Inflammatory macrophage treated with lipopolysaccharide for 4 hours (primary cell): ENCODE data around the gene C20orf144.

Experiments
- DNase-seq: peaks from one replicate; pipeline ENCODE4 v3.0.0-alpha.2; 2020

Gene C20orf144

GRCh38 chr20:33650111-33650752 lies 11.9 kb upstream of the C20orf144 start:
- DNase-seq = no peak

DNA sequence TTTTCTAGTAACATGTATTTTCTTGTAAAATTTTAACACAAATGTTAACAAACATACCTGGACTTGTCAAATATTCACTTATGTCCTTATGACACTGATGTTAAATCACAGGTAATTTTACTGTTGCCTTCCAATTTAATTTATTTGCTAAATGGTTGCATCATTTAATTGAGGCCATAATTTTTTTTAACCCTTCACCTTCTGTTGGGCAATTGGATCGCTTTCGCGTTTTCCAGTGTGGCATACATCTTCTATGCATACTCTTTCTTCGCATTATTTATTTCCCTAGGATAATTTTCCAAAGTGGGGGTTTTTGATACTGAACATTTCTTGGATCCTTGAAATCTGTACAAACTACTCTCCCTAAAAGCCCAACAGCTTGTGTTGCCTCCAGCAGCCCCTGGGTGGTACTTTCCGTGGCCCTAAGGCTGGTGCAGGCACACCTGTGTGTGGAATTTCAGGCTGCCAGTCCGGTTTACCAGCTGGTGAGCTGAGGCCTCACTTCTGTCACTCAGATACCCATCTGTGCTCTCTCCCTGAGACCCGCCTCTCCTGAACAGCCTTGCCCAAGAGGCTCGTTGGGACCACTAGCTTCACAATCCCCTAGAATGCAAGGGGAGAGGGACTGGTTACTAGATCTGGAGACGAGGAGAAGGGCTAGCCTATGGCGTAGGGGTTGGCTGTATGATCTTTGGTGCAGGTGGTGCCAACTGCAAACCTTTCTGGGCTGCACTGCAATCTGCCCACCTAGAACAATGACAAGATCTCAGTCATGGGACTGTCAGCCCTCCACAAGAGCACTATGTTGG lies 11.2 kb upstream of the C20orf144 start:
- no peak for DNase-seq

GRCh38 chr20:33651562-33652048 lies 10.5 kb upstream of the C20orf144 start:
- no peak for DNase-seq

GRCh38 chr20:33653218-33653899 lies 8.8 kb upstream of the C20orf144 start:
- peak; percentile 20 for DNase-seq

GRCh38 chr20:33653900-33654596 lies 8.1 kb upstream of the C20orf144 start:
- DNase-seq = no peak

GRCh38 chr20:33654680-33655161 lies 7.4 kb upstream of the C20orf144 start:
- no peak for DNase-seq

DNA sequence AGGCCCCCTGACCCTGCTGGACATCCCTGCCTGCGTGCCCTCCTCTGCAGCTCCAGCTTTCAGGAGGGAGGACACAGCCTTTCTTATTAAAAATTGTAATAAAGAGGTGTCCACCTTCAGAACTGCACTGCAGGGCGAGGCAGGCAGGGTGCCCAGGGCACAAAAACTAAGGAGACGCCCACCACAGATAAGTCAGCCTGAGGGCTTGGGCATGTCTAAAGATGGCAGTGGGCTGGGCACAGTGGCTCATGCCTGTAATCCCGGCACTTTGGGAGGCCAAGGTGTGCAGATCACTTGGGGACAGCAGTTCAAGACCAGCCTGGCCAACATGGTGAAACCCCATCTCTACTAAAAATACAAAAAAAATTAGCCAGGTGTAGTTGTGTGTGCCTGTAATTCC lies 7.0 kb upstream of the C20orf144 start:
- no peak for DNase-seq

DNA sequence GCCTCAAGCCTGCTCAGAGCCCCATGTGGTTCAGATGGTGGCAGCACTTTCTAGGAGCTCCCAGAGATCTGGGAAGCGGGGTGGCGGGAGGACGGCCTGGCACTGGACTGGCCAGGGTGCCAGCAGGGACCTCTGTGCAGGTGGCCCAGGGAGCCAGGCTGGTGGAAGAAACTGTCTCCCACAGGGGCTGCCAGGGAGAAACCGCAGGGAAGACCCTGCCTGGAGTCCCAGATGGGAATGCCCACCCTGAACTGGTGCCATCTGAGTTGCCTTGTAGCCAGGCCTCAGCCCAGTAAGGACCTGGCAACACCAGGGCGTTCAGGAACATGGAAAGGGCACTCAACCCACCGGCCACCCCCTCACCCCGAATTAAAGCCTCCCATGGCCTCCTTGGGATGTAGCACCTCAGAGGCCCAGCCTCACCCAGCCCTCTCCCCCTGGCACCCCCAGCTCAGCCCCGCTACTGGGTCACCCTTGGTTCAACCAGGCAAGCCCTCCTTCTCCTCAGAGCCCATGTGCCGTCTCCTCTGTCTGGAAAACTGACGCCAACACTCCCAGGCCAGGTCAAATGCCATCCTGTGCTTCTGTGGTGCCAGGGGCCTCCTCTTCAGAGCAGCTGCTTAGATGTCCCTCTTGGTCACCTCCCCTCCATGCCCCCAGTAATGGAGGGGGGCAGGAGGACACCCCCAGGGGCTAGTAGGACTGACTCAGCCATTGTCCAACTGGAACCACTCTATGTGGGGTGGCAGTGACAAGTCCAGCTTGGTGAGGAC lies 5.9 kb upstream of the C20orf144 start:
- no peak for DNase-seq

GRCh38 chr20:33656783-33657703 lies 5.1 kb upstream of the C20orf144 start:
- DNase-seq = no peak

GRCh38 chr20:33657704-33658095 lies 4.4 kb upstream of the C20orf144 start:
- no peak for DNase-seq

- no peak for DNase-seq
These were observed 3.6 kb upstream of the C20orf144 start for GRCh38 chr20:33658510-33658909.

DNA sequence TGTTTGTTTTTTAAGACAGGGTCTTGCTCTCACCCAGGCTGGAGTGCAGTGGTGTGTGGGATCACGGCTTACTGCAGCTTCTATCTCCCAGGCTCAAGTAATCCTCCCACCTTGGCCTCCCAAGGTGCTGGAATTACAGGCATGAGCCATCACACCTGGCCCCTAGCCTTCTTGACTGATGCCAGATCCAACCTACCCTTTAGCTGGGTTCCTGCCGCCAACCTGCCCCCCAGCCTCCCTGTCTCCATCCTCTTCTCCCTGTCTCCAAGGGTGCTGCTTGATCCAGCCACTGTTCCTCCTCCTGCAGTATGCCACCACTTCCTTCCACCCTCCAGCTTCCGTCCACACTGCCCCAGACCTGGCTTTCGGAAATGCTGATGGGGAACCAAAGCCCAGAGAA lies 3.2 kb upstream of the C20orf144 start:
- DNase-seq = no peak

GRCh38 chr20:33659341-33660034 lies 2.6 kb upstream of the C20orf144 start:
- DNase-seq = no peak

- no peak for DNase-seq
These were observed 2.0 kb upstream of the C20orf144 start for GRCh38 chr20:33660035-33660684.

GRCh38 chr20:33660685-33661058 lies 1.5 kb upstream of the C20orf144 start:
- DNase-seq = no peak

DNA sequence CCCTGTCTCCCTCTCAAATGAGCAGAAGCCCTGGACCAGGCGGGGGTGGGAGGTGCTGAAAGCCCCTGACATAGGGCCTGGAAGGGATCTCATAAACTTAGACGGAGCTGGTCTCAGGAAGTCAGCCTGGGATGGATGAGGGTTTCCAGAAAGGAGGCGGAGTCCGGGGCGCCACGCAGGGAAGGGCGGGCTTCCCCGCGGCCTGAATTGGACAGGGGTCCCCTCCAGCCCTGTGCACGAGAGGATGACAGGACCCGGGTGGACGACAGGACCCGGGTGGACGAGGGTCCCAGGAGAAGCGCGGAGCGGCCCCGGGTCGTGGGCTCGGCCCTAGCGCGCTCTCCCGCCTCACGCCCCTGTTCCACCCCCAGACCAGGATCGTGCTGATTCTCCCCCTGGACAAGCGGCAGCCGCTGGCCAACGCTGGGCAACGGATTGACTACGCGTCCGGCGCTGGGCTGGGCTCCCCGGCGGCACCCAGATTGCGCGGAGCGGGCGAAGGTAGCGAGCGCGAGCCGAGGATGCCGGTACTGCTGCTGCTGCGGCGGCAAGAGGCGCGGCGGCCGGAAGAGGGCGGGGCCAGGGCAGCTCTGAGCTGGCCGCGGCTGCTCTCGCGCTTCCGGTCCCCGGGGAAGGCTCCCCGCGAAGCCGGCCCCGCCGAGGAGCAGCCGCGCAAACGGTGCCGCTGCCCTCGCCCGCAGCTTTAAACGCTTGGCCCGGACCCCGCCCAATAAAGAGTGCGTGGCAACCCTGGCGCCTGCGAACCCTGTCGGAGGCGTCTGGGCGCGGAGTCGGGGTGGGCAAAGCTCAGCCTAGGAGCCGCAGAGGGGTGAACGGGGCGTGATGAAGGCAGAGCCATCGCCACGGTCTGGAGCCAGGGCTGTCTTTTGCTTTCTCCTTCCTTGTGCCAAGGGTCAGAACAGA lies 1.3 kb downstream of the C20orf144 start:
- DNase-seq = peak; percentile 79

GRCh38 chr20:33664085-33664761 lies 2.1 kb downstream of the C20orf144 start:
- DNase-seq = no peak

DNA sequence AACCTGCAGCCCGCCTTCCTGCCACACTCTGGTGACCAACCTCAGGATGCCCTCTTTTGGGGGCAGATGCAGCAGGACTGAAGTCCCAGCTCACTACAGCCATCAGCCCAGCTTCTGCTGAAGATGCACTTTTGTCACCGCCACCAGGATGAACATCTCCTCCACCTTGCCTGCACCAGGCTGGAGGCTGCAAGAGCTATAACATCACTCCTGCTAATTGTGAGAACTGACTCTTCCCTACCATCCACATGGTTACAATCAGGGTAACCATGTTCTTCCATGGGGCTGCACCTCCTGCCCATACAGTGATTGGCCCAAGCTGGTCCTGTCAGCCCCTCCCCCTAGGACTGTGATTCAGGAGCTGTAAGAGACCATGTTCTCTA lies 2.6 kb downstream of the C20orf144 start:
- no peak for DNase-seq
